Measurements from ENCODE around the gene DPAGT1. TPM values are rescaled to one million over a fixed set of nuclear protein-coding genes. Genes with fewer than 3 reads are reported as not detected.

The DPAGT1 gene
- total RNA-seq, 1 experiment from 2014 or later, result 63.5 TPM

DNA sequence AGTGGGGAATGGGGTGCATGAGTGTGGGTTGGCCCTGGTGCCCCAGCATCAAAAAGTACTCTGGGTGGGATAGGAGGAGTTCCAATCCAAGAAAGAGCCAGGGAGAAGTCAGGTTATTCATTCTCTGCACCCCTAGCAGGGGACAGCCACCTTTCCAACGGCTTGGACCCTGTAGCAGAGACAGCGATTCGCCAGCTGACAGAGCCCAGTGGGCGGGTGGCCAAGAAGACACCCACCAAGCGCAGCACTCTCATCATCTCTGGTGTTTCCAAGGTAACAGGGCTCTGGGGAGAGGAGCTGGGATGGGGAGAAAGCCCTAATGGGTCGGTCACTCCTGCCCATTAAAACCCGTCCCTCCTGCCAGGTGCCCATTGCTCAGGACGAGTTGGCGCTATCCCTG, 12.1 kb upstream of the DPAGT1 start:
- TF ChIP-seq ZNF423 (CRISPR knock-in tag; IDR thresholded peaks at IDR 0.05) (no peak), FOXP1 (CRISPR knock-in tag; IDR thresholded peaks at IDR 0.05; ENCODE audit: borderline replicate concordance) (no peak), MYBL2 (CRISPR knock-in tag; IDR thresholded peaks at IDR 0.05) (no peak), IRF2 (CRISPR knock-in tag; IDR thresholded peaks at IDR 0.05; ENCODE audit: borderline replicate concordance, low read depth) (no peak), ZNF416 (CRISPR knock-in tag; IDR thresholded peaks at IDR 0.05) (no peak), JAZF1 (CRISPR knock-in tag; IDR thresholded peaks at IDR 0.05) (no peak), GABPB1 (CRISPR knock-in tag; IDR thresholded peaks at IDR 0.05) (no peak), KAT7 (CRISPR knock-in tag; IDR thresholded peaks at IDR 0.05; ENCODE audit: borderline replicate concordance) (no peak), TEAD1 (CRISPR knock-in tag; IDR thresholded peaks at IDR 0.05) (no peak), TEAD4 (CRISPR knock-in tag; IDR thresholded peaks at IDR 0.05) (no peak), ZNF121 (CRISPR knock-in tag; IDR thresholded peaks at IDR 0.05) (no peak), CBFB (CRISPR knock-in tag; IDR thresholded peaks at IDR 0.05; ENCODE audit: low read depth) (no peak), FOXK1 (CRISPR knock-in tag; IDR thresholded peaks at IDR 0.05) (no peak)
- TF ChIP-seq, protein P1, sequence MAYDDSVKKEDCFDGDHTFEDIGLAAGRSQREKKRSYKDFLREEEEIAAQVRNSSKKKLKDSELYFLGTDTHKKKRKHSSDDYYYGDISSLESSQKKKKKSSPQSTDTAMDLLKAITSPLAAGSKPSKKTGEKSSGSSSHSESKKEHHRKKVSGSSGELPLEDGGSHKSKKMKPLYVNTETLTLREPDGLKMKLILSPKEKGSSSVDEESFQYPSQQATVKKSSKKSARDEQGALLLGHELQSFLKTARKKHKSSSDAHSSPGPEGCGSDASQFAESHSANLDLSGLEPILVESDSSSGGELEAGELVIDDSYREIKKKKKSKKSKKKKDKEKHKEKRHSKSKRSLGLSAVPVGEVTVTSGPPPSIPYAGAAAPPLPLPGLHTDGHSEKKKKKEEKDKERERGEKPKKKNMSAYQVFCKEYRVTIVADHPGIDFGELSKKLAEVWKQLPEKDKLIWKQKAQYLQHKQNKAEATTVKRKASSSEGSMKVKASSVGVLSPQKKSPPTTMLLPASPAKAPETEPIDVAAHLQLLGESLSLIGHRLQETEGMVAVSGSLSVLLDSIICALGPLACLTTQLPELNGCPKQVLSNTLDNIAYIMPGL (CRISPR knock-in tag; IDR thresholded peaks at IDR 0.05), result no peak
- TF ChIP-seq, protein P2, sequence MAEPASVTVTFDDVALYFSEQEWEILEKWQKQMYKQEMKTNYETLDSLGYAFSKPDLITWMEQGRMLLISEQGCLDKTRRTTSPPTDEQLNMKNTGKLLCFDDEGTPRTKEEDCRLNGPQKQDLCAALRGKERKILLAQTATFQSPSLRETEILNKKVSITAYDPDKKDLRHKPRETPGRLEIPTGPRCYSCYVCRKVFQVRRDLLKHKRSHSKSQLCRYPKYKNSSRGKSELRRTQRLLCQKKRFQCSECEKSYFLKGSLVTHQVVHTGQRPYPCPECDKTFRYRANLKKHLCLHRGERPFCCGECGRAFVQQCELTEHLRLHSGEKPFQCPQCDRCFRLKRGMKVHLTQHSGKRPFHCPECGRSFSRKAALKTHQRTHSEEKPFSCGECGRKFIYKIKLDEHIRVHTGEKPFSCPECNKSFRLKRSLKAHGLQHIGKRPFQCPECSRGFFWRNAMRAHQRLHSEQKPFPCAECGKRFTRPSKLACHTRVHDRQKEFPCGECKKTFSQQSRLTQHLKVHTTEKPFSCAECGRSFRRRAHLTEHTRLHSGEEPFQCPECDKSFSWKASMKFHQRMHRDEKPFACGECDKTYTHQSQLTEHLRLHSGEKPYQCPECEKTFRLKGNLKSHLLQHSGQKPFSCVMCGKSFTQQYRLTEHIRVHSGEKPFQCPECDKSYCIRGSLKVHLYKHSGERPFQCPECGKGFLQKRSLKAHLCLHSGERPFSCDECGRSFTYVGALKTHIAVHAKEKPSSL (CRISPR knock-in tag; conservative IDR thresholded peaks at IDR 0.05), result no peak
- TF ChIP-seq, protein P3, sequence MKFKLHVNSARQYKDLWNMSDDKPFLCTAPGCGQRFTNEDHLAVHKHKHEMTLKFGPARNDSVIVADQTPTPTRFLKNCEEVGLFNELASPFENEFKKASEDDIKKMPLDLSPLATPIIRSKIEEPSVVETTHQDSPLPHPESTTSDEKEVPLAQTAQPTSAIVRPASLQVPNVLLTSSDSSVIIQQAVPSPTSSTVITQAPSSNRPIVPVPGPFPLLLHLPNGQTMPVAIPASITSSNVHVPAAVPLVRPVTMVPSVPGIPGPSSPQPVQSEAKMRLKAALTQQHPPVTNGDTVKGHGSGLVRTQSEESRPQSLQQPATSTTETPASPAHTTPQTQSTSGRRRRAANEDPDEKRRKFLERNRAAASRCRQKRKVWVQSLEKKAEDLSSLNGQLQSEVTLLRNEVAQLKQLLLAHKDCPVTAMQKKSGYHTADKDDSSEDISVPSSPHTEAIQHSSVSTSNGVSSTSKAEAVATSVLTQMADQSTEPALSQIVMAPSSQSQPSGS (CRISPR knock-in tag; IDR thresholded peaks at IDR 0.05; ENCODE audit: borderline replicate concordance, low read depth), result no peak
- TF ChIP-seq, protein P4, sequence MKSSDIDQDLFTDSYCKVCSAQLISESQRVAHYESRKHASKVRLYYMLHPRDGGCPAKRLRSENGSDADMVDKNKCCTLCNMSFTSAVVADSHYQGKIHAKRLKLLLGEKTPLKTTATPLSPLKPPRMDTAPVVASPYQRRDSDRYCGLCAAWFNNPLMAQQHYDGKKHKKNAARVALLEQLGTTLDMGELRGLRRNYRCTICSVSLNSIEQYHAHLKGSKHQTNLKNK (CRISPR knock-in tag; IDR thresholded peaks at IDR 0.05), result no peak
- TF ChIP-seq, protein P5, sequence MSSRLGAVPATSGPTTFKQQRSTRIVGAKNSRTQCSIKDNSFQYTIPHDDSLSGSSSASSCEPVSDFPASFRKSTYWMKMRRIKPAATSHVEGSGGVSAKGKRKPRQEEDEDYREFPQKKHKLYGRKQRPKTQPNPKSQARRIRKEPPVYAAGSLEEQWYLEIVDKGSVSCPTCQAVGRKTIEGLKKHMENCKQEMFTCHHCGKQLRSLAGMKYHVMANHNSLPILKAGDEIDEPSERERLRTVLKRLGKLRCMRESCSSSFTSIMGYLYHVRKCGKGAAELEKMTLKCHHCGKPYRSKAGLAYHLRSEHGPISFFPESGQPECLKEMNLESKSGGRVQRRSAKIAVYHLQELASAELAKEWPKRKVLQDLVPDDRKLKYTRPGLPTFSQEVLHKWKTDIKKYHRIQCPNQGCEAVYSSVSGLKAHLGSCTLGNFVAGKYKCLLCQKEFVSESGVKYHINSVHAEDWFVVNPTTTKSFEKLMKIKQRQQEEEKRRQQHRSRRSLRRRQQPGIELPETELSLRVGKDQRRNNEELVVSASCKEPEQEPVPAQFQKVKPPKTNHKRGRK (CRISPR knock-in tag; IDR thresholded peaks at IDR 0.05; ENCODE audit: borderline replicate concordance), result no peak
- no peak overlapping the region for H3K27ac Mint-ChIP-seq
- no peak overlapping the region for H3K4me3 Mint-ChIP-seq
- no peaks in the 10 kb centered on the region for H3K9me3 Mint-ChIP-seq
- peaks cover 10% of the 10 kb centered on the region for H3K27me3 Mint-ChIP-seq (ENCODE audit: low read depth)
- H3K4me1 Mint-ChIP-seq, result peaks cover 19% of the 10 kb centered on the region
- ATAC-seq (no peak), DNase-seq (ENCODE audit: low spot score) (no peak)
- ChIA-PET POLR2A (no interaction called here), CTCF (no interaction called here)
- no peaks in the 10 kb centered on the region; the same call in 1 of the 2 replicates for H3K36me3 Mint-ChIP-seq

DNA sequence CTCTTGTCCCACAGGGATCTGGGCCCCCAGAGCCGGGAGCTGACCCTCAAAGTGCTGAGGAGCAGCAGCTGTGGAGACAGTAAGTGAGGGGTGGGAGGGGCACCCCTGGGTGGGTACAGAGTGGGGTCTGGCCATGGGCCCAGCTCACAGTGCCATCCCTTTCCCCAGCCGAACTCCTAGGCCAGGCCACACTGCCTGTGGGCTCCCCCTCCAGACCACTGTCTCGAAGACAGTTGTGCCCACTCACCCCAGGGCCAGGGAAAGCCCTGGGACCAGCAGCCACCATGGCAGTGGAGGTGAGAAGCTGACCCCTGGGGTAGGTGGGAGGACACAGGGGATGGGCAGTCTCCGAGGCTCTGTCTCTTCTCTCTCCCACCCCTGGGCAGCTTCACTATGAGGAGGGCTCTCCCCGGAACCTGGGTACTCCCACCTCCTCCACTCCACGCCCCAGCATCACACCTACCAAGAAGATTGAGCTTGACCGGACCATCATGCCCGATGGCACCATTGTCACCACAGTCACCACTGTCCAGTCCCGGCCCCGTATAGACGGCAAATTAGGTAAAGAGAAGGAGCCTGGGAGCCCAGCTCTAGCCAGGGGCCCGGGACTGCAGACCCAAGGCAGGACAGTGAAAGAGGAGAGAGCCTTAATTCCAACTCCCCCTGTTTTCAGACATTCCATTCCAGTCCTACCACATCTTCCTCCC, 10.8 kb upstream of the DPAGT1 start:
- H3K4me3 Mint-ChIP-seq, result no peak overlapping the region
- ChIA-PET CTCF (interaction anchor here (0.8 to 1.4 kb wide), 2 partner anchors 9 to 10 kb away, joined by 3 to 4 read pairs; partner anchors contain the start of gene HINFP), POLR2A (no interaction called here)
- H3K27ac Mint-ChIP-seq, result no peak overlapping the region
- no peaks in the 10 kb centered on the region for H3K9me3 Mint-ChIP-seq
- DNase-seq (ENCODE audit: low spot score), result no peak
- no peak for ATAC-seq
- no peaks in the 10 kb centered on the region; the same call in 1 of the 2 replicates for H3K36me3 Mint-ChIP-seq
- peaks cover 18% of the 10 kb centered on the region for H3K27me3 Mint-ChIP-seq (ENCODE audit: low read depth)
- peaks cover 25% of the 10 kb centered on the region for H3K4me1 Mint-ChIP-seq
- TF ChIP-seq HMGA2 (CRISPR knock-in tag; IDR thresholded peaks at IDR 0.05) (no peak), CBFB (CRISPR knock-in tag; IDR thresholded peaks at IDR 0.05; ENCODE audit: low read depth) (no peak), GTF2I (CRISPR knock-in tag; conservative IDR thresholded peaks at IDR 0.05) (no peak)
- TF ChIP-seq, protein P6, sequence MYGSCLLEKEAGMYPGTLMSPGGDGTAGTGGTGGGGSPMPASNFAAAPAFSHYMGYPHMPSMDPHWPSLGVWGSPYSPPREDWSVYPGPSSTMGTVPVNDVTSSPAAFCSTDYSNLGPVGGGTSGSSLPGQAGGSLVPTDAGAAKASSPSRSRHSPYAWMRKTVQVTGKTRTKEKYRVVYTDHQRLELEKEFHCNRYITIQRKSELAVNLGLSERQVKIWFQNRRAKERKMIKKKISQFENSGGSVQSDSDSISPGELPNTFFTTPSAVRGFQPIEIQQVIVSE (CRISPR knock-in tag; IDR thresholded peaks at IDR 0.05; ENCODE audit: borderline replicate concordance), result no peak
- TF ChIP-seq, protein P4 (CRISPR knock-in tag; IDR thresholded peaks at IDR 0.05), result no peak
- TF ChIP-seq, protein P7, sequence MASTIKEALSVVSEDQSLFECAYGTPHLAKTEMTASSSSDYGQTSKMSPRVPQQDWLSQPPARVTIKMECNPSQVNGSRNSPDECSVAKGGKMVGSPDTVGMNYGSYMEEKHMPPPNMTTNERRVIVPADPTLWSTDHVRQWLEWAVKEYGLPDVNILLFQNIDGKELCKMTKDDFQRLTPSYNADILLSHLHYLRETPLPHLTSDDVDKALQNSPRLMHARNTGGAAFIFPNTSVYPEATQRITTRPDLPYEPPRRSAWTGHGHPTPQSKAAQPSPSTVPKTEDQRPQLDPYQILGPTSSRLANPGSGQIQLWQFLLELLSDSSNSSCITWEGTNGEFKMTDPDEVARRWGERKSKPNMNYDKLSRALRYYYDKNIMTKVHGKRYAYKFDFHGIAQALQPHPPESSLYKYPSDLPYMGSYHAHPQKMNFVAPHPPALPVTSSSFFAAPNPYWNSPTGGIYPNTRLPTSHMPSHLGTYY (CRISPR knock-in tag; IDR thresholded peaks at IDR 0.05), result no peak
- TF ChIP-seq, protein P8, sequence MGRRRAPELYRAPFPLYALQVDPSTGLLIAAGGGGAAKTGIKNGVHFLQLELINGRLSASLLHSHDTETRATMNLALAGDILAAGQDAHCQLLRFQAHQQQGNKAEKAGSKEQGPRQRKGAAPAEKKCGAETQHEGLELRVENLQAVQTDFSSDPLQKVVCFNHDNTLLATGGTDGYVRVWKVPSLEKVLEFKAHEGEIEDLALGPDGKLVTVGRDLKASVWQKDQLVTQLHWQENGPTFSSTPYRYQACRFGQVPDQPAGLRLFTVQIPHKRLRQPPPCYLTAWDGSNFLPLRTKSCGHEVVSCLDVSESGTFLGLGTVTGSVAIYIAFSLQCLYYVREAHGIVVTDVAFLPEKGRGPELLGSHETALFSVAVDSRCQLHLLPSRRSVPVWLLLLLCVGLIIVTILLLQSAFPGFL (CRISPR knock-in tag; IDR thresholded peaks at IDR 0.05; ENCODE audit: borderline replicate concordance), result no peak

All from WTC11 (cell line).